Esophagus squamous epithelium (tissue), 4 donors: ENCODE data around the gene PDXDC1.
"Not testable (repeated sequence)": the region's sequence is repeated elsewhere in the genome, so short reads cannot be mapped to it uniquely, and the experiment has no call there.

ENCODE experiments used
- POLR2A ChIP-seq, 4 donors: fragments of 450-650 bp; IDR thresholded peaks; one replicate each; pipeline ENCODE4 v1.6.1; 2017; ENCODE audit warnings: antibody characterized with exemption in 4 of 4, mild to moderate bottlenecking in 4 of 4, moderate library complexity in 3 of 4
- TF ChIP-seq, protein P1 (sequence below), 6 experiments: fragments of 450-650 bp in 4 of 6; fragments of 200-600 bp in 2 of 6; sonication (generic) in 2 of 6; IDR thresholded peaks; one replicate each; pipeline ENCODE4 v1.5.1; 2016 to 2019; ENCODE audit warnings: antibody characterized with exemption in 6 of 6, mild to moderate bottlenecking in 4 of 6, moderate library complexity in 4 of 6

DNA sequence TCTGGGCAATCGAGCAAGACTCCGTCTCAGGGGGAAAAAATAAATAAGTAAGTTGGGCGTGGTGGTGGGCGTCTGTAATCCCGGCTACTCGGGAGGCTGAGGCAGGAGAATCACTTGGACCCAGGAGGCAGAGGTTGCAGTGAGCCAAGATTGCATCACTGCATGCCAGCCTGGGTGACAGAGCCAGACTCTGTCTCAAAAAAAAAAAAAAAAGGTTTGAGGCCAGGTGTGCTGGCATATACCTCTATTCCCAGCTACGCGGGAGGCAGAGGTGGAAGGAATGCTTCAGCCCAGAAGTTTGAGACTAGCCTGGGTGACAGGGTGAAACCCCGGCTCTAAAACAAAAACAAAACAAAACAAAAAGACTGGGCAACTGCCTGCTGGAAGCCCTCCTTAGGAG, 70.4 kb downstream of the PDXDC1 start:
- not testable (repeated sequence) for TF ChIP-seq POLR2A (IDR thresholded peaks at IDR 0.05)
- TF ChIP-seq, protein P1, sequence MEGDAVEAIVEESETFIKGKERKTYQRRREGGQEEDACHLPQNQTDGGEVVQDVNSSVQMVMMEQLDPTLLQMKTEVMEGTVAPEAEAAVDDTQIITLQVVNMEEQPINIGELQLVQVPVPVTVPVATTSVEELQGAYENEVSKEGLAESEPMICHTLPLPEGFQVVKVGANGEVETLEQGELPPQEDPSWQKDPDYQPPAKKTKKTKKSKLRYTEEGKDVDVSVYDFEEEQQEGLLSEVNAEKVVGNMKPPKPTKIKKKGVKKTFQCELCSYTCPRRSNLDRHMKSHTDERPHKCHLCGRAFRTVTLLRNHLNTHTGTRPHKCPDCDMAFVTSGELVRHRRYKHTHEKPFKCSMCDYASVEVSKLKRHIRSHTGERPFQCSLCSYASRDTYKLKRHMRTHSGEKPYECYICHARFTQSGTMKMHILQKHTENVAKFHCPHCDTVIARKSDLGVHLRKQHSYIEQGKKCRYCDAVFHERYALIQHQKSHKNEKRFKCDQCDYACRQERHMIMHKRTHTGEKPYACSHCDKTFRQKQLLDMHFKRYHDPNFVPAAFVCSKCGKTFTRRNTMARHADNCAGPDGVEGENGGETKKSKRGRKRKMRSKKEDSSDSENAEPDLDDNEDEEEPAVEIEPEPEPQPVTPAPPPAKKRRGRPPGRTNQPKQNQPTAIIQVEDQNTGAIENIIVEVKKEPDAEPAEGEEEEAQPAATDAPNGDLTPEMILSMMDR (IDR thresholded peaks at IDR 0.05) = not testable (repeated sequence)
